GM18517 (cell line): Measurements from ENCODE around the gene RGS18.
"Not testable (repeated sequence)": the region's sequence is repeated elsewhere in the genome, so short reads cannot be mapped to it uniquely, and the experiment has no call there.

Experiments used
- ATAC-seq: cut with Tn5 transposase; IDR thresholded peaks from one replicate; pipeline ENCODE4 v1.9.1; 2021; ENCODE audit warnings: mild to moderate bottlenecking, moderate library complexity; ENCODE audit not compliant: unreplicated experiment

The RGS18 gene

GRCh38 chr1:192158181-192158580 is at the start of gene RGS18:
TSS of gene RGS18 (plus strand) at chr1:192158462. CDS start at chr1:192158638, 176 bp downstream.
- ATAC-seq = peak; percentile 66

GRCh38 chr1:192109576-192109975 is 48.7 kb upstream of the RGS18 start:
- ATAC-seq = no peak

GRCh38 chr1:192115000-192115399 is 43.3 kb upstream of the RGS18 start:
- ATAC-seq = no peak

GRCh38 chr1:192118881-192119405 is 39.3 kb upstream of the RGS18 start:
- ATAC-seq = no peak

- no peak for ATAC-seq
Measured at GRCh38 chr1:192119701-192120100, 38.6 kb upstream of the RGS18 start.

- no peak for ATAC-seq
Measured at GRCh38 chr1:192122668-192123067, 35.6 kb upstream of the RGS18 start.

- no peak for ATAC-seq
Measured at GRCh38 chr1:192123212-192123611, 35.0 kb upstream of the RGS18 start.

GRCh38 chr1:192126030-192126619 is 32.1 kb upstream of the RGS18 start:
- no peak for ATAC-seq

- no peak for ATAC-seq
Measured at GRCh38 chr1:192130175-192130574, 28.1 kb upstream of the RGS18 start.

- ATAC-seq = not testable (repeated sequence)
Measured at GRCh38 chr1:192130865-192131264, 27.4 kb upstream of the RGS18 start.

GRCh38 chr1:192131914-192132313 is 26.3 kb upstream of the RGS18 start:
- ATAC-seq = no peak

GRCh38 chr1:192133350-192133926 is 24.8 kb upstream of the RGS18 start:
- ATAC-seq = no peak

GRCh38 chr1:192140382-192140781 is 17.9 kb upstream of the RGS18 start:
- no peak for ATAC-seq

GRCh38 chr1:192147221-192147620 is 11.0 kb upstream of the RGS18 start:
- ATAC-seq = no peak

GRCh38 chr1:192147696-192148095 is 10.6 kb upstream of the RGS18 start:
- ATAC-seq = no peak

- ATAC-seq = no peak
Measured at GRCh38 chr1:192151176-192151575, 7.1 kb upstream of the RGS18 start.

- no peak for ATAC-seq
Measured at GRCh38 chr1:192153276-192153675, 5.0 kb upstream of the RGS18 start.

GRCh38 chr1:192157067-192157466 is 1.2 kb upstream of the RGS18 start:
- no peak for ATAC-seq

- ATAC-seq = no peak
Measured at GRCh38 chr1:192159014-192159413, 752 bp downstream of the RGS18 start.

- ATAC-seq = no peak
Measured at GRCh38 chr1:192159781-192160180, 1.5 kb downstream of the RGS18 start.

- ATAC-seq = no peak
Measured at GRCh38 chr1:192160196-192160595, 1.9 kb downstream of the RGS18 start.

- ATAC-seq = no peak
Measured at GRCh38 chr1:192161976-192162375, 3.7 kb downstream of the RGS18 start.

- ATAC-seq = no peak
Measured at GRCh38 chr1:192162376-192162775, 4.1 kb downstream of the RGS18 start.
